ENCODE results near the gene FAM199X. TPM values are rescaled to one million over a fixed set of nuclear protein-coding genes. Genes with fewer than 3 reads are reported as not detected.

FAM199X gene
- total RNA-seq, 1 experiment from 2014 or later, result 14.3 TPM

DNA sequence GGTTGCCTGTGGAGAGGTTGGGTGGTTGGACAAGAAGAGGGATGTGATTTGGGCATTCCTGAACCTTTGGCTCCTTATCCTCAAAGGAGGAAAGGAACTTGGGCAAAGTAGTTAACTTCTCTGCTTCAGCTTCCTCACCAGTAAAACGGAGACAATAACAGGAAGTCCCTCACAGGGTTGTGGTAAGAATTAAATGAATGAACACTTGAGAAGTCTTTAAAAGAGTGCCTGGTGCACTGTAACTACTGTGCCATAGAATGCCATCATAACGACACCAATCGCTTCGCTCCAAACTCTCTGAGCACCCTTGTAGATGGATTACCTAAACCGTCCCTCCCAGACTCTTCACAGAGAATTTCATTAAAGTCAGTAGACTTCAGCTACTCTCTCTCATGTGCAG, 43.4 kb upstream of the FAM199X start:
- no peaks in the 10 kb centered on the region for H3K9me3 ChIP-seq (ENCODE audit: low read depth, low read length, poor library complexity, severe bottlenecking)
- no peak overlapping the region for H3K27ac ChIP-seq (ENCODE audit: low read depth, low read length, poor library complexity, severe bottlenecking)
- H3K36me3 ChIP-seq (ENCODE audit: insufficient read depth, low read length, poor library complexity, severe bottlenecking), result no peaks in the 10 kb centered on the region
- TF ChIP-seq, protein P1, sequence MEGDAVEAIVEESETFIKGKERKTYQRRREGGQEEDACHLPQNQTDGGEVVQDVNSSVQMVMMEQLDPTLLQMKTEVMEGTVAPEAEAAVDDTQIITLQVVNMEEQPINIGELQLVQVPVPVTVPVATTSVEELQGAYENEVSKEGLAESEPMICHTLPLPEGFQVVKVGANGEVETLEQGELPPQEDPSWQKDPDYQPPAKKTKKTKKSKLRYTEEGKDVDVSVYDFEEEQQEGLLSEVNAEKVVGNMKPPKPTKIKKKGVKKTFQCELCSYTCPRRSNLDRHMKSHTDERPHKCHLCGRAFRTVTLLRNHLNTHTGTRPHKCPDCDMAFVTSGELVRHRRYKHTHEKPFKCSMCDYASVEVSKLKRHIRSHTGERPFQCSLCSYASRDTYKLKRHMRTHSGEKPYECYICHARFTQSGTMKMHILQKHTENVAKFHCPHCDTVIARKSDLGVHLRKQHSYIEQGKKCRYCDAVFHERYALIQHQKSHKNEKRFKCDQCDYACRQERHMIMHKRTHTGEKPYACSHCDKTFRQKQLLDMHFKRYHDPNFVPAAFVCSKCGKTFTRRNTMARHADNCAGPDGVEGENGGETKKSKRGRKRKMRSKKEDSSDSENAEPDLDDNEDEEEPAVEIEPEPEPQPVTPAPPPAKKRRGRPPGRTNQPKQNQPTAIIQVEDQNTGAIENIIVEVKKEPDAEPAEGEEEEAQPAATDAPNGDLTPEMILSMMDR (conservative IDR thresholded peaks at IDR 0.05; ENCODE audit: low read depth, low read length), result no peak
- no peak for TF ChIP-seq EZH2 (IDR thresholded peaks at IDR 0.05; ENCODE audit: borderline replicate concordance, low read depth, low read length, poor library complexity, severe bottlenecking)
- H3K4me3 ChIP-seq (ENCODE audit: low read depth, low read length, poor library complexity, severe bottlenecking), result no peak overlapping the region
- no peak for DNase-seq (ENCODE audit: low spot score)
- ChIA-PET POLR2A (ENCODE audit: low non-redundant PET) (no interaction called here), CTCF (no interaction called here)
- no peaks in the 10 kb centered on the region for H3K4me1 ChIP-seq (ENCODE audit: insufficient read depth, low read length, poor library complexity, severe bottlenecking)
- intact Hi-C loops (cut with micrococcal nuclease; ENCODE audit: unreplicated experiment), result no loop called here
- peaks cover 8% of the 10 kb centered on the region for H3K27me3 ChIP-seq (replicated peaks; ENCODE audit: insufficient read depth, low read depth, low read length, poor library complexity)
- BruUV-seq (replicated peaks), result no TSS peak

DNA sequence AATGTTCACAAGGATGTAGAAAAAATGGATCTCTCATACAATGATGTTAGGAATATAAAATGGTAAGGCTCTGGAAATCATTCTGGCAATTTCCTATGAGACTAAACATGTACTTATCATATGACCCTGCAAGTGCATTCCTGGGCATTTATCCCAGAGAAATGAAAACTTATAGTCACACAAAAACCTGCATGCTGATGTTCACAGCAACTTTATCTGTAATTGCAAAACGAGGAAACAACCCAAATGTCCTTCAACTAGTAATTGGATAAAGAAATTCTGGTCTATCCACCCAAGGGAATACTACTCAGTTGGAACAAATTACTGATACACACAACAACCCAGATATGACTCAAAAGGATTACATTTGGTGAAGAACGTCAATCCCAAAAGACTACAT, 39.4 kb upstream of the FAM199X start:
- Histone ChIP-seq H3K36me3 (ENCODE audit: insufficient read depth, low read length, poor library complexity, severe bottlenecking) (no peaks in the 10 kb centered on the region), H3K4me3 (ENCODE audit: low read depth, low read length, poor library complexity, severe bottlenecking) (no peak overlapping the region), H3K27me3 (replicated peaks; ENCODE audit: insufficient read depth, low read depth, low read length, poor library complexity) (no peaks in the 10 kb centered on the region), H3K4me1 (ENCODE audit: insufficient read depth, low read length, poor library complexity, severe bottlenecking) (no peaks in the 10 kb centered on the region), H3K27ac (ENCODE audit: low read depth, low read length, poor library complexity, severe bottlenecking) (no peak overlapping the region), H3K9me3 (ENCODE audit: low read depth, low read length, poor library complexity, severe bottlenecking) (no peaks in the 10 kb centered on the region)
- POLR2A ChIA-PET (ENCODE audit: low non-redundant PET), result no interaction called here
- CTCF ChIA-PET, result no interaction called here
- intact Hi-C loops (cut with micrococcal nuclease; ENCODE audit: unreplicated experiment), result no loop called here
- DNase-seq (ENCODE audit: low spot score), result no peak
- TF ChIP-seq, protein P1 (conservative IDR thresholded peaks at IDR 0.05; ENCODE audit: low read depth, low read length), result no peak
- no peak for TF ChIP-seq EZH2 (IDR thresholded peaks at IDR 0.05; ENCODE audit: borderline replicate concordance, low read depth, low read length, poor library complexity, severe bottlenecking)
- BruUV-seq (replicated peaks), result no TSS peak

DNA sequence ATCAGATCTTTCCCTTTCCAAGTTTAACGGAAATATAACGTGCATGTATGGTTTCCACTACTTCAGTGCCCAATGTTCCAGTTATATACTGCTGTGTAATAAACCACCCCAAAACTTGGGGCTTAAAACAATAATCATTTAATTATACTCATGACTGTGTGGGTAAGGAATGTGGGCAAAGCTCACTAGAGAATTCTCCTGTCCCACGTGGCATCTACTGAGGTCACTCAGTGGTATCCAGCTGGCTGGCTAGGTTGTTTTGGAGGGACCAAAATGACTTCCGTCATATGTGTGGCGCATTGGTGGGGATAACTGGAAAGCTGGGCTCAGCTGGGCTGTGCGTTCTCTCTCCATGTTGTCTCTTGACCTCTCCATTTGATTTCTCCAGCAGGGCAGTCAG, 35.4 kb upstream of the FAM199X start:
- H3K27ac ChIP-seq (ENCODE audit: low read depth, low read length, poor library complexity, severe bottlenecking), result no peak overlapping the region
- BruUV-seq (replicated peaks), result no TSS peak
- no peaks in the 10 kb centered on the region for H3K9me3 ChIP-seq (ENCODE audit: low read depth, low read length, poor library complexity, severe bottlenecking)
- H3K36me3 ChIP-seq (ENCODE audit: insufficient read depth, low read length, poor library complexity, severe bottlenecking), result no peaks in the 10 kb centered on the region
- intact Hi-C loops (cut with micrococcal nuclease; ENCODE audit: unreplicated experiment), result loop anchor here (10.0 kb wide), 1 partner anchor 596 kb away; no protein-coding TSS in a partner anchor
- ChIA-PET CTCF (no interaction called here), POLR2A (ENCODE audit: low non-redundant PET) (no interaction called here)
- TF ChIP-seq, protein P1 (conservative IDR thresholded peaks at IDR 0.05; ENCODE audit: low read depth, low read length), result no peak
- no peak for TF ChIP-seq EZH2 (IDR thresholded peaks at IDR 0.05; ENCODE audit: borderline replicate concordance, low read depth, low read length, poor library complexity, severe bottlenecking)
- no peak for DNase-seq (ENCODE audit: low spot score)
- H3K27me3 ChIP-seq (replicated peaks; ENCODE audit: insufficient read depth, low read depth, low read length, poor library complexity), result peaks cover 4% of the 10 kb centered on the region
- H3K4me1 ChIP-seq (ENCODE audit: insufficient read depth, low read length, poor library complexity, severe bottlenecking), result no peaks in the 10 kb centered on the region
- no peak overlapping the region for H3K4me3 ChIP-seq (ENCODE audit: low read depth, low read length, poor library complexity, severe bottlenecking)
